DND-41 (cell line): ENCODE data around the gene PRDX5.

Experiments
- CTCF ChIP-seq: IDR thresholded peaks from 2 replicates; pipeline ENCODE4 v1.5.1; 2012; ENCODE audit warnings: borderline replicate concordance, low read length, moderate library complexity, mild to moderate bottlenecking; ENCODE audit not compliant: poor library complexity, severe bottlenecking; ENCODE audit errors: extremely low read depth
- EZH2 ChIP-seq: IDR thresholded peaks from 3 replicates; pipeline ENCODE4 v1.6.1; 2012; ENCODE audit warnings: borderline replicate concordance, low read depth, mild to moderate bottlenecking, moderate library complexity, low read length, inconsistent platforms; ENCODE audit not compliant: severe bottlenecking

- TF ChIP-seq CTCF (no peak), EZH2 (no peak)
These were observed 10.9 kb upstream of the PRDX5 start for GRCh38 chr11:64306876-64307622.
